Measurements from ENCODE around the gene LRP1B. TPM values are rescaled to one million over a fixed set of nuclear protein-coding genes. Genes with fewer than 3 reads are reported as not detected.

Gene LRP1B
- total RNA-seq, 1 donor from 2014 or later, result 0.89 TPM

DNA sequence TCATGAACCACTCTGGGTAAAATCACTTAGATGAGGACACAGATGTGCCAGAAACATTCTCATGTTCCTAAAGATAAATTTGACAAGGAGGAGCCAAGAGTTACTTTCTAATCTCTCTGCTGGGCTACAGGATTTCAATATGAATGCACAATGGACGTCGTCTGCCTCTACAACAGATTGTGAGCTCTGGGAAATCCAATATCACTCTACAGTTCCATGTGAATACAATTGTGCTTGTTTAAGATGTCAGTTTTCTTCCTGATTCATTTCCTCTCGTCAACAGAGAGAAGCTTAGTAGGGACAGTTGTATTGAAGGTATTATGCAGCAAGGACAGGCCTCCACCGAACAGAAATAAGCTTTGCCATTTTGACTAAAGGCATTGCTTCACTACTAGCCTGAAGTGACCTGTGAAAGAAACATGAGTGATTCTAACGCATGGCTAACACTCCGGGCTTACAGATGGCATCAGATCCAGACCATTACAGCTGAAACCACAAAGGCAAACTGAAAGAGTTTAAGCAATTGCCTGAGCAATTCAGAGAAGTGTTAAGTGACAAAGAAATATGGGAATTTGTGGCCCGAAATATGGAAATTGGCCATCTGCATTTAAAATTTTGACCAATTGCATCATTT, 1591.5 kb downstream of the LRP1B start:
- DNase-seq (ENCODE audit: low spot score), result no peak

- DNase-seq (ENCODE audit: low spot score), result no peak
Measured at GRCh38 chr2:140529706-140530105, 1601.1 kb downstream of the LRP1B start.

DNA sequence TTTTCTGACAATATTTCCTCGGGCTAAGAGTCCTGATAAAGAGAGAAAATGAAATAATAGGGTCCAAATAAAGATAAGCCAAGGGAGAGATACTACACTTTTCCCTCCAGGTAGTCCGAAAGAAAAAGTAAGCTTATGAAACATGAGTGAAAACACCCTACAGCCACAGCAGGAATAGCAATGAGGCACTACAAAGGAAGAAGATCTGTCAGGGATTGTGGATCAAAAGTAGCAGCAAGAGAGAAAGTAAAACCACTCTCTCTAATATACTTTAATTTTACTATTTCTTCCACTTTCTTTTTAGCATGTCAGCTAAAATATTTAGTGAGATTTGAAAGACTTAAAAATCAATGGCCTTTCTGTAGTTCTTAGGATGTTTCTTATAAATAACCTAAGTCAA, 1601.8 kb downstream of the LRP1B start:
- no peak for DNase-seq (ENCODE audit: low spot score)

DNA sequence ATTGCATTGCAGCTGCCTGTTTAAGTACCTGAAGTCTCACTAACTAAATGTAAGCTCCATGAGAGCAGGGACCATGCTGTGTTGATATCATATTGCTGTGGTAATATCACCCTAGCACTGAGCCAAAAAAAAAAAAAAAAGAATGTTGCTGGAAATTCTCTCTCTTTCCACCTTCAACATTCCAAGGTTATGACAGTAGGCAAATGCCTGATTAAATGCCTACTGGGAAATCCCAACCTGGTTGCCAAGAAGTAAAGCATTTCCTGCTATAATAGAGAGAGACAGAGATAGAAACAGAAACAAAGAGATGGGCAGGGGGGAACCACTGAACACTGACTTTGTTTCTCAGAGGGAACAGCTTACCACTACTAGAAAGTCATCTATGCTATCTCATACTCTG, 1604.2 kb downstream of the LRP1B start:
- DNase-seq (ENCODE audit: low spot score), result no peak

GRCh38 chr2:140512106-140512505, 1618.7 kb downstream of the LRP1B start:
- DNase-seq (ENCODE audit: low spot score), result no peak

DNA sequence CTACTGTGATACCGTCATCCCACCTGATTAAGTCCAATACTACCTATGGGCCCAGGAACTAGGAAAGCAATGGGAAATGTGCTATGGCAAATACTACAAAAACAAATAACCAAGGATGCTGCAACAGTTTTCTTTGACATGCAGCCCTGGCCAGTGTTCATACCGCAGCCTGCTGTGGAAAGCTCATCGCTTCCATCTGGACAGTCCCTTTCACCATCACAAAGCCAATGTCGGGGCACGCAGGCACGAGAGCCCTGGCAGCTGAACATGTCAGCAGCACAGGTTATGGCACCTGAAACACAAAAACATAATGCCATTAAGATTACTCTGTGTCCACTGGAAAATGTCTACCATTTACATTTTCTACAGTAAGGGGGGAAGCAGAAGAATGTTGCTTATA, 1621.1 kb downstream of the LRP1B start:
- no peak for DNase-seq (ENCODE audit: low spot score)

GRCh38 chr2:140508756-140509155, 1622.1 kb downstream of the LRP1B start:
- no peak for DNase-seq (ENCODE audit: low spot score)

DNA sequence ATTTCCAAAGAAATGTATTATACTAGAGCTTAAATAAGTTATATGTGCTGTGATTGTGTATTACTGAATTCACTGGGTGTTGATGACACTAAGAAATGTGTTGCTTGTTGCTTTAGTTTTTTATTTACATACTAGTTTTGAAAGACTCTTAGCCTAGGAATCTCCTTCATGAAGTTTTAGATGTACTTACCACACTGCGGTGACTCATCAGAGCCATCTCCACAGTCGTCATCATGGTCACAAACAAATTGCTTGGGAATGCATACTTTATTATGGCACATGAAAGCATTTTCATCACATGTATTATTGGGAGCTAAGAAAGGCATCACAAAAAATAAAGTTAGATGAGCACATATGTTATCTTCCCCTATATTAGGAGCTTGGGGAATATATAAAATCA, 1624.2 kb downstream of the LRP1B start:
- no peak for DNase-seq (ENCODE audit: low spot score)

DNA sequence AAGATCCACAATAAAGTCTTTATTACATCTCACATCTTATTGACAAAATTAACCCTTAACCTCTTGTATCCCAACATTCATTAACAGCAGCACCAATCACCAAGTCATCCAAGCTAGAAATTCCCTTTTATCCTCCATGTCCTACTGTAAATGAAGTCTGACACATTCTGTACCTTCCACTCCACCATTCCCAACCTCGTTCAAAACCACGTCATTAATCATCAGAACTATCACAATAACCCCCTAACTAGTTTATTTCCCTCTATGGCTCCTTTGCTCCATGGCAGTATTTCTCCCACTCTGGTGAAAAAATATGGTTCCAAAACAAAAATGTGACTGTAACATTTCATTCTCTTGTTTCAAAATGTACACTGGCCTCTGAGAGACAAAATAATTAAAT, 1626.2 kb downstream of the LRP1B start:
- no peak for DNase-seq (ENCODE audit: low spot score)

- no peak for DNase-seq (ENCODE audit: low spot score)
Measured at GRCh38 chr2:140502951-140503630, 1627.7 kb downstream of the LRP1B start.

DNA sequence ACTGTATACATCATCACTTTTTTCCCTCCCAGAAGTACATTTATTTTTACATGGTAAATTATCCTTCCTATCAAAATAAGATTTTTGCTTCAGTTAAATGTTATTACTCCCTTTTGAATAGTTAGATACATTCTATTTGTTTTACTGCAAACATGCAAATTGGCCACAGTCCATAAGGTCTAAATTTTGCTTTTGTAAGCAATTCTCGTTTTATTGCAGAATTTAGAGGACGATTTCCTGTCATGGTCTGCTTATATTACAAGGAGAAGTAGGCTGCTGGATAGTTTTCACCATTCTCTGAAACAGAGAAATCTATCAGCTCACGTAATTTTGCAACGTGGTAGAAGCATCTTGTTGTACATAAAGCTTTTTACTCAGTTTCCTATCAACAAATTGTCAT, 1632.5 kb downstream of the LRP1B start:
- DNase-seq (ENCODE audit: low spot score), result no peak

- no peak for DNase-seq (ENCODE audit: low spot score)
Measured at GRCh38 chr2:140496714-140497113, 1634.1 kb downstream of the LRP1B start.

DNA sequence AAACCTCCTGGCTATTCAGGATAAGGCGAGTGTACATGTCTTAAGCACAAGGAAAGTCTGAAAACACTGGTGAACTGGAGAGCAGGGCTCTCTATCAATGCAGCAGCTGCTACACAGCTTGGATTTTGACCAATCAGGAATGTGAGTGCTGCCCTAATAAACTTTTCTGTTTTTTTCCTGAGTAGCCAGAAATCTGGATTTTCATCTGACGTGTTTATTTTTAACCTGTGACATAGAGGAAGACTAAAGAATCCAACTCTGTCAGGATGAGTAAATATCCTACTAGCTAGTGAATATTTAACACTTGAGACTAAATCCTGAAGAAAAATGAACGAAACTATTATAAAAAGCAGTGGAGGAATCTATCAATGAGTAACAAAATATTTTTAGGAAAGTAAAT, 1638.9 kb downstream of the LRP1B start:
- DNase-seq (ENCODE audit: low spot score), result no peak

DNA sequence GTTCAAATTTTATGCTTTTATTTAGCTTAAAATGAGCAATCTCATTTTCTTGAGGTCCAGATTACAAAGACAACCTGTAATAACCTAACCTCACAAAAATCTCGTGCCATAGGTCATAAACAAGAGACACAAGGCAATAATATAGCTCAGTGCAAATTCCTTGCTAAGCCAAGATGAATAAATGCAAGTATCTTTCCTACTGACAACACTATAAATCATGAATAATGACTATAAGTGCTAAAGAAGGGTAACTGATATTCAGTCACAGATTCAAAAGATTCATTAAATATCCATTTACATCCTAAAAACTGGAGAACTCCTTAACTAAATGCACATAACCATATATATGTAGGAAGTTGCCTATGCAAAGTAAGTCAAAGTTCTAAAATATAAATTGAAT, 1641.6 kb downstream of the LRP1B start:
- DNase-seq (ENCODE audit: low spot score), result no peak

DNA sequence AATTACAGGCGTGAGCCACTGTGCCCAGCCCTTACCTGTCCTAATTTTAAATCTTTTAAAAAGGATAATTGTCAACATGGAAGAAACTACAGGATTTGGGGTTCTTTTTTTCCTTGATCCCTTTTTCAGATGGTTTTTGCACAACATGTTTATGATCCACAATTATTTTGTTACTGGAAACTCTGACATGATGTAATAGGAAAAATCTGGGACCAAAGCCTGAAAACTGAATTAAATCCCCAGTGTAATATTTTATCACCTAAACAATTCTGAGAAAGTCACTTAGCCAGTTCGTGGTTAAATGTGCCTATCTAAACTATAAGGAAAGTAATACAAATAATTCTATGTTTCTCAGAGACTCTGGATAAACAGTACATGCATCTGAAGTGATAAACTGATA, 1649.7 kb downstream of the LRP1B start:
- no peak for DNase-seq (ENCODE audit: low spot score)

DNA sequence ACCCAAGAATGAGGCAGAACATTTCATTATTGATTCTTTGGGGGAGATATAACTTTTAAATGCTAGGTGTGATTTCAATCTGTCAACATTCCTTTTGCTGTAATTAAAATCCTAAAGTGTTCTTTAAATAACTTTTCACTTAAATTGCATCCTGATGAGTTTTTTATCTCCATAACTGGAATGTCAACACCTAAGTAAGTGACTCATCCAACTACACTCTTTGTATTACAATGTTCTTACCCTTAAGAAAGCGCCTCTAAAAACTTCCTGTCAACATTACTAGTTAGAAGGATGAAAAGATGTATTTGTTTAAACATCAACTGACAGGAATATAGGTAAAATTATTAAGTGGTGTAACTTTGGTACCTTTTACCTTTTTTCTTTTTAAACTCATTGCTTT, 1657.0 kb downstream of the LRP1B start:
- no peak for DNase-seq (ENCODE audit: low spot score)

- no peak for DNase-seq (ENCODE audit: low spot score)
Measured at GRCh38 chr2:140472676-140473075, 1658.1 kb downstream of the LRP1B start.

GRCh38 chr2:140465301-140465700, 1665.5 kb downstream of the LRP1B start:
- no peak for DNase-seq (ENCODE audit: low spot score)

DNA sequence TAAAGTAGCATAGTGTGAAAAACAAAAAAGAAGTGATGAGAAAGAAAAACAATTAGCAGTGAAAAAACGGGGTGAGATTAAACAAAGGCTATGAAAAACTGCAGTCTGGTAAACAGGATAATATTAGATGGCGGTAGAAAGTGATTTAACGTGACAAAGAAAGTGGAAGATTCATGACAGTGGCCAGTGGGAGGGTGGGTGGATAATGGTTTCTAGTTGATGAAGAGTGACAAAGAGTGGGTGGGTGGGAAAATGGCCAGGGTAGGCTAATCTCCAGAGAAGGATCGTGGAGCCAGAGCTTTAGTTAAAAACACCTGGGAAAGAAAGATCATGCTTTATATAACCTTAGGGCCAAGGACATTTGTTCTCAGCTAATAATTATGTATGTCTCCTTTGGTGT, 1667.8 kb downstream of the LRP1B start:
- no peak for DNase-seq (ENCODE audit: low spot score)

DNA sequence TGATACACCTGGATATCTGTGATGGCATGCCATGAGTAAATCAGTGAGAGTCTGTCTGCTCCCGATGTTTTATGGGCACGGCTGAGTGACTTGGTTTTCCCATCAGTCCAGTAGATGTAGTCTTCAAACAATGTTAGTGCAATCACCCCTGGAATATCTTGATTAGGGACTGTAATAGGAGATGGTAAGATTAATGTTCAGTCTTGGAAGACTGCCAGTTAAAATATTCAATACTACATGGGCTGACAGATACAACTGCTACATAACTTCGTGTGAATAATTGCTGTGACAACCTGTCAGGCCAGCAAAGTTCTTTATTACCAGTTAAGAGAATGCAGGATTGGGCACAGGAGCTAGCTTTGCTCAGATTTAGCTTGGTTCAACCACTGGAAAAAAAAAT, 1673.3 kb downstream of the LRP1B start:
- no peak for DNase-seq (ENCODE audit: low spot score)

DNA sequence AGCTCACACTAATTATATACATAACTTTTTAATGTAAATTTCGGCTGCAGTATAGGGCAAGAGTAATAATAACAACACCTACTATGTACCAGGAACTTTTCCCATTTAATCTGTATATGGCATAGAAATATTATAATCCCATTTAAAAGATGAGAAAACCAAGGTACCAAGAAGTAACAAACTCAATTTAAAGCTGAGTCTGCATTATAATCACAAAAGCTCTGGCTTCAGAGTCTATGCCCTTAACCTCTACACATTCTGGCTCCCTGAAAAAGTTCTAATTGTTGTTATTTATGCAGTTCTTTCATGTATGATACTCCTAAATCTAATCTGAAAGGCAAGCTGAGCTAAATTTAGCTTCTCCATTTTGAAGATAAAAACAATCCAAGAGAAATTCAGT, 1675.5 kb downstream of the LRP1B start:
- no peak for DNase-seq (ENCODE audit: low spot score)

- no peak for DNase-seq (ENCODE audit: low spot score)
Measured at GRCh38 chr2:140454717-140455116, 1676.1 kb downstream of the LRP1B start.

DNA sequence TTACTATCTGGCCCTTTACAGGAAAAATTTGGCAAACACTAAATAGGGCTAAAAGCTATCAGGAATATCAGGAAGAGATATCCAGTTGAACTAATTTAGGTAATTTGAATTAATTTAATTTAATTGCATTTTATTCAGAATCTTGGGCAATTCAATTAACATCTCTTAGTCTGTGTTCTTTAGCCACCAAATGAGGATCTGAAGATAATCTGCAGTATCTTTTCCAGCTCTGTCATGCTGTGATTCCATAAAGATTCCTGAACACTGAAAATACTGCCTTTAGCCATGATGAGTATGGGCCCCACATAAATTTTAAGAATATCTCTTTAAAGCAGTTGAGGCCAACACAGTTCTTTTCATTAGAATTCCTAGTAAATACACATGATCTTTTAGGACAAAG, 1679.5 kb downstream of the LRP1B start:
- DNase-seq (ENCODE audit: low spot score), result no peak

- no peak for DNase-seq (ENCODE audit: low spot score)
Measured at GRCh38 chr2:140442319-140442718, 1688.5 kb downstream of the LRP1B start.
